Nephron progenitor cell (in vitro differentiated cells): Measurements from ENCODE around the gene SPDYE16.
"Not testable (repeated sequence)": the region's sequence is repeated elsewhere in the genome, so short reads cannot be mapped to it uniquely, and the experiment has no call there.

Experiments
- DNase-seq: peaks from one replicate; pipeline ENCODE4 v3.0.0; 2021
- H3K27ac Mint-ChIP-seq: 2 replicates; pipeline ENCODE4 v1.8.0; 2021; ENCODE audit warnings: mild to moderate bottlenecking, moderate library complexity, mixed read lengths
- H3K27me3 Mint-ChIP-seq: 2 replicates; pipeline ENCODE4 v1.8.0; 2021; ENCODE audit warnings: mild to moderate bottlenecking, low read depth, mixed read lengths; ENCODE audit not compliant: poor library complexity
- H3K36me3 Mint-ChIP-seq: 2 replicates; pipeline ENCODE4 v1.8.0; 2021; ENCODE audit warnings: low read depth, mixed read lengths
- H3K4me1 Mint-ChIP-seq: 2 replicates; pipeline ENCODE4 v1.8.0; 2021; ENCODE audit warnings: mixed read lengths
- H3K4me3 Mint-ChIP-seq: 2 replicates; pipeline ENCODE4 v1.8.0; 2021; ENCODE audit warnings: mild to moderate bottlenecking, moderate library complexity, mixed read lengths
- H3K9me3 Mint-ChIP-seq: 2 replicates; pipeline ENCODE4 v1.8.0; 2021; ENCODE audit warnings: mild to moderate bottlenecking, moderate library complexity, mixed read lengths
- CTCF ChIP-seq: fragments of 200-600 bp; sonication (generic); IDR thresholded peaks from 2 replicates; pipeline ENCODE4 v1.5.0; 2021; ENCODE audit warnings: antibody characterized with exemption

Gene SPDYE16

GRCh38 chr7:76509931-76510877, 32.9 kb downstream of the SPDYE16 start, which contains the start of gene UPK3B:
Gene UPK3B, plus strand, starts transcription at chr7:76510552. Its CDS starts 101 bp downstream, at chr7:76510653.
- H3K36me3 Mint-ChIP-seq, result peaks cover 4% of the 10 kb centered on the region
- no peak within 1 kb of the TSS for H3K4me3 Mint-ChIP-seq
- H3K27me3 Mint-ChIP-seq, result no peaks in the 10 kb centered on the region
- TF ChIP-seq CTCF, result no peak
- DNase-seq, result no peak
- no peaks in the 10 kb centered on the region for H3K9me3 Mint-ChIP-seq
- peaks cover 4% of the 10 kb centered on the region for H3K4me1 Mint-ChIP-seq
- no peak within 1 kb of the TSS for H3K27ac Mint-ChIP-seq

GRCh38 chr7:76507723-76508406, 35.2 kb downstream of the SPDYE16 start:
- H3K36me3 Mint-ChIP-seq, result peaks cover 4% of the 10 kb centered on the region
- no peak for DNase-seq

GRCh38 chr7:76506643-76507042, 36.5 kb downstream of the SPDYE16 start:
- H3K27me3 Mint-ChIP-seq, H3K9me3 Mint-ChIP-seq, H3K36me3 Mint-ChIP-seq, H3K4me3 Mint-ChIP-seq, H3K4me1 Mint-ChIP-seq, H3K27ac Mint-ChIP-seq, DNase-seq: not testable (repeated sequence)

More at GRCh38 chr7:76507723-76508406, 35.2 kb downstream of the SPDYE16 start:
- Mint-ChIP-seq H3K27me3 (no peaks in the 10 kb centered on the region), H3K4me1 (peaks cover 4% of the 10 kb centered on the region), H3K4me3 (no peak overlapping the region), H3K9me3 (no peaks in the 10 kb centered on the region), H3K27ac (no peak overlapping the region)
- no peak for TF ChIP-seq CTCF

- TF ChIP-seq CTCF, result no peak
- Mint-ChIP-seq H3K27ac (no peak overlapping the region), H3K27me3 (no peaks in the 10 kb centered on the region), H3K9me3 (no peaks in the 10 kb centered on the region), H3K36me3 (peaks cover 4% of the 10 kb centered on the region), H3K4me3 (no peak overlapping the region), H3K4me1 (peaks cover 4% of the 10 kb centered on the region)
- DNase-seq, result no peak
These were observed 37.0 kb downstream of the SPDYE16 start for GRCh38 chr7:76506081-76506440.

GRCh38 chr7:76505168-76506080, 37.7 kb downstream of the SPDYE16 start:
- DNase-seq, result no peak
- H3K4me3 Mint-ChIP-seq, result no peak overlapping the region
- no peak overlapping the region for H3K27ac Mint-ChIP-seq
- H3K9me3 Mint-ChIP-seq, result no peaks in the 10 kb centered on the region
- peaks cover 4% of the 10 kb centered on the region for H3K36me3 Mint-ChIP-seq
- peaks cover 4% of the 10 kb centered on the region for H3K4me1 Mint-ChIP-seq
- H3K27me3 Mint-ChIP-seq, result no peaks in the 10 kb centered on the region
- no peak for TF ChIP-seq CTCF

GRCh38 chr7:76504351-76505167, 38.5 kb downstream of the SPDYE16 start:
- not testable (repeated sequence) for DNase-seq, H3K27me3 Mint-ChIP-seq, H3K4me3 Mint-ChIP-seq, H3K4me1 Mint-ChIP-seq, H3K36me3 Mint-ChIP-seq, H3K27ac Mint-ChIP-seq, H3K9me3 Mint-ChIP-seq

- not testable (repeated sequence) for H3K9me3 Mint-ChIP-seq, H3K4me3 Mint-ChIP-seq, DNase-seq, H3K27ac Mint-ChIP-seq, H3K36me3 Mint-ChIP-seq, H3K4me1 Mint-ChIP-seq, H3K27me3 Mint-ChIP-seq
These were observed 39.9 kb downstream of the SPDYE16 start for GRCh38 chr7:76503244-76503643.

GRCh38 chr7:76502836-76503235, 40.3 kb downstream of the SPDYE16 start:
- not testable (repeated sequence) for H3K4me3 Mint-ChIP-seq, H3K36me3 Mint-ChIP-seq, H3K27ac Mint-ChIP-seq, H3K4me1 Mint-ChIP-seq, H3K9me3 Mint-ChIP-seq, H3K27me3 Mint-ChIP-seq, DNase-seq

GRCh38 chr7:76502224-76502623, 40.9 kb downstream of the SPDYE16 start:
- not testable (repeated sequence) for H3K4me1 Mint-ChIP-seq, DNase-seq, H3K27ac Mint-ChIP-seq, H3K36me3 Mint-ChIP-seq, H3K4me3 Mint-ChIP-seq, H3K9me3 Mint-ChIP-seq, H3K27me3 Mint-ChIP-seq
